HepG2 (cell line): ENCODE data around the gene USF1. TPM values are rescaled to one million over a fixed set of nuclear protein-coding genes. Genes with fewer than 3 reads are reported as not detected.

Source experiments
- AKAP8 ChIP-seq: sonication (generic); formaldehyde crosslinking; IDR thresholded peaks from 2 replicates; pipeline ENCODE4 v1.5.1; 2020; ENCODE audit warnings: mild to moderate bottlenecking, missing genetic modification reagents
- CAMTA2 ChIP-seq: sonication (generic); formaldehyde crosslinking; IDR thresholded peaks from 2 replicates; pipeline ENCODE4 v1.4.0; 2020; ENCODE audit warnings: mild to moderate bottlenecking, missing genetic modification reagents, borderline replicate concordance
- HMG20B ChIP-seq: conservative IDR thresholded peaks from 2 replicates; pipeline ENCODE4 v1.6.1; 2016; ENCODE audit warnings: missing genetic modification reagents, missing compliant biosample characterization
- HNF4A ChIP-seq: sonication (generic); formaldehyde crosslinking; IDR thresholded peaks from 2 replicates; pipeline ENCODE4 v1.4.0; 2020; ENCODE audit warnings: missing genetic modification reagents
- KDM5B ChIP-seq: sonication (generic); formaldehyde crosslinking; IDR thresholded peaks from 2 replicates; pipeline ENCODE4 v1.4.0; 2020; ENCODE audit warnings: missing genetic modification reagents, mild to moderate bottlenecking, borderline replicate concordance
- MAF1 ChIP-seq: sonication (generic); formaldehyde crosslinking; IDR thresholded peaks from 2 replicates; pipeline ENCODE4 v1.5.0; 2020; ENCODE audit warnings: missing genetic modification reagents, borderline replicate concordance
- NR2C2 ChIP-seq: sonication (generic); formaldehyde crosslinking; IDR thresholded peaks from 2 replicates; pipeline ENCODE4 v1.4.0; 2020; ENCODE audit warnings: missing genetic modification reagents, mild to moderate bottlenecking, moderate library complexity, borderline replicate concordance
- NR2F1 ChIP-seq, 2 experiments: fragments of 450-650 bp in 1 of 2; formaldehyde crosslinking in 1 of 2; IDR thresholded peaks; 2 replicates each; pipeline versions ENCODE4 v1.5.0 to v1.6.1; 2016 to 2020; ENCODE audit warnings: mild to moderate bottlenecking in 1 of 2, missing compliant biosample characterization in 1 of 2, missing genetic modification reagents in 1 of 2, moderate library complexity in 1 of 2
- RBM39 ChIP-seq: fragments of 200-400 bp; formaldehyde crosslinking; IDR thresholded peaks from one replicate; pipeline ENCODE4 v1.6.1; 2018; ENCODE audit warnings: antibody characterized with exemption, mild to moderate bottlenecking, low read depth, low read length; ENCODE audit not compliant: poor library complexity, severe bottlenecking
- SP2 ChIP-seq: sonication (generic); formaldehyde crosslinking; IDR thresholded peaks from 2 replicates; pipeline ENCODE4 v1.5.1; 2020; ENCODE audit warnings: mild to moderate bottlenecking, missing genetic modification reagents
- U2AF1 ChIP-seq: fragments of 200-400 bp; formaldehyde crosslinking; optimal IDR thresholded peaks from 2 replicates; pipeline ENCODE3; 2017; ENCODE audit warnings: mild to moderate bottlenecking, low read depth, low read length
- ZNF296 ChIP-seq: sonication (generic); formaldehyde crosslinking; conservative IDR thresholded peaks from 2 replicates; pipeline ENCODE4 v1.5.0; 2020; ENCODE audit warnings: mild to moderate bottlenecking, missing genetic modification reagents
- ZNF709 ChIP-seq: sonication (generic); formaldehyde crosslinking; IDR thresholded peaks from 2 replicates; pipeline ENCODE4 v1.5.0; 2020; ENCODE audit warnings: mild to moderate bottlenecking, missing genetic modification reagents
- polyA plus RNA-seq, 8 experiments: library from polyadenylated mRNA; depleted of rRNA in 3 of 8; stranded (reverse) in 7 of 8; unstranded in 1 of 8; fragments of >200 nt; fragmentation: Illumina TruSeq in 4 of 8; extraction: Trizol in 4 of 8; gene quantifications; 2 replicates each; pipeline versions ENCODE4 v1.2.1 to v1.2.3, GENCODE V29; 2011 to 2016; ENCODE audit warnings: low read depth in 4 of 8, missing spikeins in 1 of 8, mixed read lengths in 1 of 8; ENCODE audit not compliant: insufficient read depth in 1 of 8
- total RNA-seq, 5 experiments: library from RNA; depleted of rRNA; stranded (reverse); fragments of >200 nt; fragmentation: Illumina TruSeq; extraction: Trizol; gene quantifications; 2 replicates each; pipeline ENCODE4 v1.2.3, GENCODE V29; 2016; ENCODE audit warnings: low read depth in 1 of 5
- TF ChIP-seq, protein P1 (sequence below): sonication (generic); formaldehyde crosslinking; IDR thresholded peaks from 2 replicates; pipeline ENCODE4 v1.8.1; 2022; ENCODE audit warnings: low read depth, mild to moderate bottlenecking, missing genetic modification reagents
- TF ChIP-seq, protein P2 (sequence below): sonication (generic); formaldehyde crosslinking; IDR thresholded peaks from 2 replicates; pipeline ENCODE4 v1.4.0; 2020; ENCODE audit warnings: missing genetic modification reagents, low read depth, mild to moderate bottlenecking, borderline replicate concordance
- TF ChIP-seq, protein P3 (sequence below): sonication (generic); formaldehyde crosslinking; IDR thresholded peaks from 2 replicates; pipeline ENCODE4 v1.5.0; 2020; ENCODE audit warnings: mild to moderate bottlenecking, missing genetic modification reagents
- TF ChIP-seq, protein P4 (sequence below): sonication (generic); formaldehyde crosslinking; IDR thresholded peaks from 2 replicates; pipeline ENCODE4 v1.4.0; 2020; ENCODE audit warnings: missing genetic modification reagents

USF1 gene
- total and polyA plus RNA-seq, 2 of the 13 experiments (the other 11 are each of a cell fraction or from before 2014, with no cell fraction given), result 26.9 to 39.4 TPM

DNA sequence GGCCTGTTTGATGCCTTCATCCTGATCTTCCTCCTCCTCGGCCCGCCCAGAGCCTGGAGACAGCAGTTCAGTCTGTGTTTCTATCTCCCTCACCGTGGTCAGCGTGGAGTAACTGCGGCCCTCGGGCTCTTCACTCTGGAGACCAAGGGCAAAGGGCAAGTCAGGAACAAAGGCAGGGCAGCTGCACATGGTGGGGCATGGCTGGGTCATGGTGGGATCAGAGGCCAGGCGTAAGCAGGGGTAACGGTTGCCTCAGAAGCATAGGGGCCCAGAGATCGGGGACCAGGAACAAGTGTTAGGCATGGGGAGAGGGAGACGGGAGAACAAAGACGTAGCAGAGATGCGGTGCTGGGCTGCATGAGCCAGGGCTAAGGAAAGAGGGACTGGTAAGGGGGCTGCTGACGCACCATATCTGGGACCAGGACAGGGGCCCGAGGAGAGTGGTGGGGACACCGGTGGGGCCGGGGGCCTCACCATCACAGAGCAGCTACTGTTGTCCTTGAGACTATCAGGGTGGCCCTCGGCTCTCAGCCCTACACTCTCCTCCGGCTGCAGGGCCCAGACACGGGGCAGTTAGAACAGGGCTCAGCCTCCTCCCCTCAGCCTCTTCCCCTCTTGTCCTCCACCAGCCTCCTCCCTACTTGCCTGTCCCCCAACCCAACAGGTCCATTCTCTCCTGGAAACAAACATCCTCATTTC lies 27.1 kb upstream of the USF1 start (continued):
- TF ChIP-seq MAF1 (CRISPR knock-in tag), result no peak
- TF ChIP-seq SP2 (CRISPR knock-in tag), result no peak
- TF ChIP-seq AKAP8, result no peak
- TF ChIP-seq, protein P1, sequence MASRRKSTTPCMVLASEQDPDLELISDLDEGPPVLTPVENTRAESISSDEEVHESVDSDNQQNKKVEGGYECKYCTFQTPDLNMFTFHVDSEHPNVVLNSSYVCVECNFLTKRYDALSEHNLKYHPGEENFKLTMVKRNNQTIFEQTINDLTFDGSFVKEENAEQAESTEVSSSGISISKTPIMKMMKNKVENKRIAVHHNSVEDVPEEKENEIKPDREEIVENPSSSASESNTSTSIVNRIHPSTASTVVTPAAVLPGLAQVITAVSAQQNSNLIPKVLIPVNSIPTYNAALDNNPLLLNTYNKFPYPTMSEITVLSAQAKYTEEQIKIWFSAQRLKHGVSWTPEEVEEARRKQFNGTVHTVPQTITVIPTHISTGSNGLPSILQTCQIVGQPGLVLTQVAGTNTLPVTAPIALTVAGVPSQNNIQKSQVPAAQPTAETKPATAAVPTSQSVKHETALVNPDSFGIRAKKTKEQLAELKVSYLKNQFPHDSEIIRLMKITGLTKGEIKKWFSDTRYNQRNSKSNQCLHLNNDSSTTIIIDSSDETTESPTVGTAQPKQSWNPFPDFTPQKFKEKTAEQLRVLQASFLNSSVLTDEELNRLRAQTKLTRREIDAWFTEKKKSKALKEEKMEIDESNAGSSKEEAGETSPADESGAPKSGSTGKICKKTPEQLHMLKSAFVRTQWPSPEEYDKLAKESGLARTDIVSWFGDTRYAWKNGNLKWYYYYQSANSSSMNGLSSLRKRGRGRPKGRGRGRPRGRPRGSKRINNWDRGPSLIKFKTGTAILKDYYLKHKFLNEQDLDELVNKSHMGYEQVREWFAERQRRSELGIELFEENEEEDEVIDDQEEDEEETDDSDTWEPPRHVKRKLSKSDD (CRISPR knock-in tag), result 0 out of 2 replicates have a peak, but pooled peaks have one; percentile 33
- peak; percentile 78 for TF ChIP-seq HNF4A
- TF ChIP-seq, protein P2, sequence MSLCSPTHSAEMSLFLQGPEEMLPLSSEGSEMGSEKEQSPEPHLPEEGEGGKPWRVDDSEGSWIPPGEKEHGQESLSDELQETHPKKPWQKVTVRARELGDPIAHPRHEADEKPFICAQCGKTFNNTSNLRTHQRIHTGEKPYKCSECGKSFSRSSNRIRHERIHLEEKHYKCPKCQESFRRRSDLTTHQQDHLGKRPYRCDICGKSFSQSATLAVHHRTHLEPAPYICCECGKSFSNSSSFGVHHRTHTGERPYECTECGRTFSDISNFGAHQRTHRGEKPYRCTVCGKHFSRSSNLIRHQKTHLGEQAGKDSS (CRISPR knock-in tag), result no peak
- TF ChIP-seq KDM5B (CRISPR knock-in tag), result 0 out of 2 replicates have a peak, but pooled peaks have one; percentile 19
- TF ChIP-seq, protein P3, sequence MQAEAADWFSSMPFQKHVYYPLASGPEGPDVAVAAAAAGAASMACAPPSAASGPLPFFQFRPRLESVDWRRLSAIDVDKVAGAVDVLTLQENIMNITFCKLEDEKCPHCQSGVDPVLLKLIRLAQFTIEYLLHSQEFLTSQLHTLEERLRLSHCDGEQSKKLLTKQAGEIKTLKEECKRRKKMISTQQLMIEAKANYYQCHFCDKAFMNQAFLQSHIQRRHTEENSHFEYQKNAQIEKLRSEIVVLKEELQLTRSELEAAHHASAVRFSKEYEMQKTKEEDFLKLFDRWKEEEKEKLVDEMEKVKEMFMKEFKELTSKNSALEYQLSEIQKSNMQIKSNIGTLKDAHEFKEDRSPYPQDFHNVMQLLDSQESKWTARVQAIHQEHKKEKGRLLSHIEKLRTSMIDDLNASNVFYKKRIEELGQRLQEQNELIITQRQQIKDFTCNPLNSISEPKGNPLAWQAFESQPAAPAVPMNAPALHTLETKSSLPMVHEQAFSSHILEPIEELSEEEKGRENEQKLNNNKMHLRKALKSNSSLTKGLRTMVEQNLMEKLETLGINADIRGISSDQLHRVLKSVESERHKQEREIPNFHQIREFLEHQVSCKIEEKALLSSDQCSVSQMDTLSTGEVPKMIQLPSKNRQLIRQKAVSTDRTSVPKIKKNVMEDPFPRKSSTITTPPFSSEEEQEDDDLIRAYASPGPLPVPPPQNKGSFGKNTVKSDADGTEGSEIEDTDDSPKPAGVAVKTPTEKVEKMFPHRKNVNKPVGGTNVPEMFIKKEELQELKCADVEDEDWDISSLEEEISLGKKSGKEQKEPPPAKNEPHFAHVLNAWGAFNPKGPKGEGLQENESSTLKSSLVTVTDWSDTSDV (CRISPR knock-in tag), result no peak
- TF ChIP-seq, protein P4, sequence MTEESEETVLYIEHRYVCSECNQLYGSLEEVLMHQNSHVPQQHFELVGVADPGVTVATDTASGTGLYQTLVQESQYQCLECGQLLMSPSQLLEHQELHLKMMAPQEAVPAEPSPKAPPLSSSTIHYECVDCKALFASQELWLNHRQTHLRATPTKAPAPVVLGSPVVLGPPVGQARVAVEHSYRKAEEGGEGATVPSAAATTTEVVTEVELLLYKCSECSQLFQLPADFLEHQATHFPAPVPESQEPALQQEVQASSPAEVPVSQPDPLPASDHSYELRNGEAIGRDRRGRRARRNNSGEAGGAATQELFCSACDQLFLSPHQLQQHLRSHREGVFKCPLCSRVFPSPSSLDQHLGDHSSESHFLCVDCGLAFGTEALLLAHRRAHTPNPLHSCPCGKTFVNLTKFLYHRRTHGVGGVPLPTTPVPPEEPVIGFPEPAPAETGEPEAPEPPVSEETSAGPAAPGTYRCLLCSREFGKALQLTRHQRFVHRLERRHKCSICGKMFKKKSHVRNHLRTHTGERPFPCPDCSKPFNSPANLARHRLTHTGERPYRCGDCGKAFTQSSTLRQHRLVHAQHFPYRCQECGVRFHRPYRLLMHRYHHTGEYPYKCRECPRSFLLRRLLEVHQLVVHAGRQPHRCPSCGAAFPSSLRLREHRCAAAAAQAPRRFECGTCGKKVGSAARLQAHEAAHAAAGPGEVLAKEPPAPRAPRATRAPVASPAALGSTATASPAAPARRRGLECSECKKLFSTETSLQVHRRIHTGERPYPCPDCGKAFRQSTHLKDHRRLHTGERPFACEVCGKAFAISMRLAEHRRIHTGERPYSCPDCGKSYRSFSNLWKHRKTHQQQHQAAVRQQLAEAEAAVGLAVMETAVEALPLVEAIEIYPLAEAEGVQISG (CRISPR knock-in tag), result peak; percentile 17; the same call in 1 of the 2 replicates
- 0 out of 2 replicates have a peak, but pooled peaks have one; percentile 29 for TF ChIP-seq ZNF709 (CRISPR knock-in tag)
- TF ChIP-seq ZNF296 (CRISPR knock-in tag), result peak; percentile 24; the same call in 1 of the 2 replicates
- peak; percentile 71 for TF ChIP-seq NR2C2 (CRISPR knock-in tag)
- no peak for TF ChIP-seq HMG20B (CRISPR knock-in tag)
- peak in 1 of 2 experiments; percentile 62; a peak in 2 of 4 replicates for TF ChIP-seq NR2F1 (CRISPR knock-in tag; IDR thresholded peaks at IDR 0.05)
- TF ChIP-seq RBM39, result peak; percentile 7
- no peak for TF ChIP-seq U2AF1
- 0 out of 2 replicates have a peak, but pooled peaks have one; percentile 18 for TF ChIP-seq CAMTA2 (CRISPR knock-in tag)
